OCI-LY7 (cell line): ENCODE data around the gene PRKCA. TPM values are rescaled to one million over a fixed set of nuclear protein-coding genes. Genes with fewer than 3 reads are reported as not detected.

Experiments used
- BruUV-seq: library from RNA; stranded (reverse); fragments of 400-500 nt; replicated peaks from 2 replicates; lab custom pipeline; 2021; lab: Mats Ljungman, UMichigan
- CTCF ChIA-PET: fragments of 300-600 bp; sonication (Branson Sonifier 250); formaldehyde crosslinking; loops from one replicate; lab custom pipeline; 2022; ENCODE audit warnings: antibody characterized with exemption; ENCODE audit not compliant: unreplicated experiment; lab: Charles Lee
- POLR2A ChIA-PET: fragments of 300-600 bp; sonication (Branson Sonifier 250); formaldehyde crosslinking; loops from one replicate; lab custom pipeline; 2022; ENCODE audit warnings: antibody characterized with exemption; lab: Charles Lee
- DNase-seq: peaks from one replicate; pipeline ENCODE4 v3.0.0-alpha.2; 2015; ENCODE audit warnings: low spot score
- H2AFZ ChIP-seq: fragments of 200-600 bp; sonication (generic), shearing (Covaris generic); 2 replicates; pipeline ENCODE4 v1.6.1; 2014; ENCODE audit warnings: mild to moderate bottlenecking, antibody characterized with exemption, low read length, moderate library complexity
- H3K27ac ChIP-seq: fragments of 200-600 bp; sonication (generic); 2 replicates; pipeline ENCODE4 v1.5.1; 2014; ENCODE audit warnings: mixed run types, low read depth, mild to moderate bottlenecking, moderate library complexity, low read length, inconsistent platforms; ENCODE audit not compliant: poor library complexity, severe bottlenecking
- H3K36me3 ChIP-seq: fragments of 200-600 bp; sonication (generic); 2 replicates; pipeline ENCODE4 v1.6.1; 2014; ENCODE audit warnings: mild to moderate bottlenecking, antibody characterized with exemption, low read length, moderate library complexity, mixed read lengths; ENCODE audit not compliant: insufficient read depth
- H3K4me1 ChIP-seq: fragments of 200-600 bp; sonication (generic); 2 replicates; pipeline ENCODE4 v1.5.1; 2014; ENCODE audit warnings: mild to moderate bottlenecking, low read length; ENCODE audit not compliant: insufficient read depth, poor library complexity, severe bottlenecking
- H3K4me2 ChIP-seq: fragments of 200-600 bp; sonication (generic); 2 replicates; pipeline ENCODE4 v1.6.1; 2014; ENCODE audit warnings: mild to moderate bottlenecking, low read length
- H3K4me3 ChIP-seq: fragments of 200-600 bp; sonication (generic); 2 replicates; pipeline ENCODE4 v1.5.1; 2014; ENCODE audit warnings: mild to moderate bottlenecking, low read depth, low read length; ENCODE audit not compliant: poor library complexity, severe bottlenecking
- H3K79me2 ChIP-seq: fragments of 200-600 bp; sonication (generic); 2 replicates; pipeline ENCODE4 v1.6.1; 2016; ENCODE audit warnings: low read depth, mild to moderate bottlenecking, low read length, moderate library complexity, mixed read lengths; ENCODE audit not compliant: insufficient read depth
- H3K9me2 ChIP-seq: fragments of 200-600 bp; sonication (generic); 2 replicates; pipeline ENCODE4 v1.6.1; 2016; ENCODE audit warnings: mild to moderate bottlenecking, low read length, mixed read lengths; ENCODE audit not compliant: insufficient read depth
- H3K9me3 ChIP-seq: fragments of 200-600 bp; sonication (generic); 2 replicates; pipeline ENCODE4 v1.6.1; 2014; ENCODE audit warnings: mild to moderate bottlenecking, mixed run types, low read length, mixed read lengths
- H4K20me1 ChIP-seq: fragments of 200-600 bp; sonication (generic); 2 replicates; pipeline ENCODE4 v1.6.1; 2014; ENCODE audit warnings: mild to moderate bottlenecking, antibody characterized with exemption, low read length, moderate library complexity, mixed read lengths; ENCODE audit not compliant: insufficient read depth
- EZH2phosphoT487 ChIP-seq: fragments of 200-600 bp; sonication (generic); IDR thresholded peaks from 2 replicates; pipeline ENCODE4 v1.6.1; 2018; ENCODE audit warnings: low read depth, borderline replicate concordance, mild to moderate bottlenecking, mixed run types, antibody characterized with exemption, low read length, moderate library complexity, mixed read lengths
- intact Hi-C: fragments of 100-400 bp; cut with micrococcal nuclease; formaldehyde crosslinking; loops from one replicate; pipeline ENCODE4 v1.10.0; 2022; ENCODE audit not compliant: unreplicated experiment
- total RNA-seq, 2 experiments: library from RNA; depleted of rRNA in 1 of 2; stranded (reverse); fragments of >200 nt in 1 of 2; shearing (Covaris generic) in 1 of 2; gene quantifications; 2 replicates each; pipeline ENCODE4 v1.2.3, GENCODE V29; 2014 to 2022
- TF ChIP-seq, protein P1 (sequence below): fragments of 200-600 bp; sonication (generic); conservative IDR thresholded peaks from 2 replicates; pipeline ENCODE4 v1.5.1; 2014; ENCODE audit warnings: mild to moderate bottlenecking, antibody characterized with exemption, low read length, moderate library complexity, mixed read lengths

Gene PRKCA
- total RNA-seq, 2 experiments from 2014 or later = 6.6 to 32.1 TPM

DNA sequence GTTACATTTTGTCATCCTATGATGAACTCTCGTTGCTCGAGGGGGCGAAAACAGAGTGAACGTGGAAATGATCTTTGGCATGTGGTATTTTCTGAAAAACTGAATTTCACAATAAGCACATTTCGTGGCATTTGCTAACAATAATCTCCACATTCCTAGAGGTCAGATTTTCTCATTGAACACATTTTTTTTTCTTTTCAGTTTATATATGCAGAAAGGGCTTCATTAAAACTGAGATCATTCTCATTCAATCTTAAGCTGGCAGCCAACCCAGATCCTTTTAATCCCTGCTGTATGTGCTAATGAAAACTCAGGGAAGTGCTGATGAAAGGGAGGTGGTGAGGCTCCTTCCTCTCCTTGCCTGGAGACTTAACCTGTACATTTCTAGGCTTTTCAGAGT, 52.6 kb downstream of the PRKCA start:
- intact Hi-C loops = no loop called here
- DNase-seq = no peak
- Histone ChIP-seq H2AFZ (no peak overlapping the region), H3K9me3 (no peaks in the 10 kb centered on the region), H3K4me2 (no peak overlapping the region), H3K4me1 (no peaks in the 10 kb centered on the region), H3K4me3 (no peak overlapping the region), H3K27ac (no peak overlapping the region), H4K20me1 (peaks cover 3% of the 10 kb centered on the region; the same call in 1 of the 2 replicates), H3K36me3 (no peaks in the 10 kb centered on the region), H3K9me2 (no peaks in the 10 kb centered on the region), H3K79me2 (no peaks in the 10 kb centered on the region)
- no TSS peak for BruUV-seq
- no peak for TF ChIP-seq EZH2phosphoT487
- CTCF ChIA-PET = no interaction called here
- POLR2A ChIA-PET = no interaction called here

DNA sequence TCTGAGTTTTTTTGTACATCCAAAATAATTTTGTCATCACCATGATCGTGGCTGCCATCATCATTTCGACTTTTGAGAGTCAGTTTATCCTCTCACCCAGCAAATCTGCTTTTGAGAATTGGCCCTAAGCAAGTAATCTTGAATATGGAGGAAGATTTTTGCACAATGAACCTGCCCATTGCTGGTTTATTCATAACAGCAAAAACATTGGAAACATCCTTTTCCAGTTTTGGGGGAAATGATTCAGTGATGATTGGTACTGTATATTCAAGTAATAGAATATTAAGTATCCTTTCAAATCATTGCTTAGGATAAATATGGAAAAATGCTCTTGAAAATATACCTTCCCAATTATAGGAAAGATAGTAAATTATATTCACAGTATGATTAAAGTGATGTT, 53.1 kb downstream of the PRKCA start:
- BruUV-seq = no TSS peak
- ChIA-PET POLR2A (no interaction called here), CTCF (no interaction called here)
- H3K4me3 ChIP-seq = no peak overlapping the region
- no peaks in the 10 kb centered on the region for H3K36me3 ChIP-seq
- no peaks in the 10 kb centered on the region for H3K9me2 ChIP-seq
- H3K4me2 ChIP-seq = no peak overlapping the region
- no peak overlapping the region for H3K27ac ChIP-seq
- intact Hi-C loops = no loop called here
- H3K4me1 ChIP-seq = no peaks in the 10 kb centered on the region
- H3K79me2 ChIP-seq = no peaks in the 10 kb centered on the region
- TF ChIP-seq EZH2phosphoT487 = no peak
- TF ChIP-seq, protein P1, sequence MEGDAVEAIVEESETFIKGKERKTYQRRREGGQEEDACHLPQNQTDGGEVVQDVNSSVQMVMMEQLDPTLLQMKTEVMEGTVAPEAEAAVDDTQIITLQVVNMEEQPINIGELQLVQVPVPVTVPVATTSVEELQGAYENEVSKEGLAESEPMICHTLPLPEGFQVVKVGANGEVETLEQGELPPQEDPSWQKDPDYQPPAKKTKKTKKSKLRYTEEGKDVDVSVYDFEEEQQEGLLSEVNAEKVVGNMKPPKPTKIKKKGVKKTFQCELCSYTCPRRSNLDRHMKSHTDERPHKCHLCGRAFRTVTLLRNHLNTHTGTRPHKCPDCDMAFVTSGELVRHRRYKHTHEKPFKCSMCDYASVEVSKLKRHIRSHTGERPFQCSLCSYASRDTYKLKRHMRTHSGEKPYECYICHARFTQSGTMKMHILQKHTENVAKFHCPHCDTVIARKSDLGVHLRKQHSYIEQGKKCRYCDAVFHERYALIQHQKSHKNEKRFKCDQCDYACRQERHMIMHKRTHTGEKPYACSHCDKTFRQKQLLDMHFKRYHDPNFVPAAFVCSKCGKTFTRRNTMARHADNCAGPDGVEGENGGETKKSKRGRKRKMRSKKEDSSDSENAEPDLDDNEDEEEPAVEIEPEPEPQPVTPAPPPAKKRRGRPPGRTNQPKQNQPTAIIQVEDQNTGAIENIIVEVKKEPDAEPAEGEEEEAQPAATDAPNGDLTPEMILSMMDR = no peak
- DNase-seq = no peak
- H4K20me1 ChIP-seq = peaks cover 3% of the 10 kb centered on the region; the same call in 1 of the 2 replicates
- no peaks in the 10 kb centered on the region for H3K9me3 ChIP-seq
- no peak overlapping the region for H2AFZ ChIP-seq

DNA sequence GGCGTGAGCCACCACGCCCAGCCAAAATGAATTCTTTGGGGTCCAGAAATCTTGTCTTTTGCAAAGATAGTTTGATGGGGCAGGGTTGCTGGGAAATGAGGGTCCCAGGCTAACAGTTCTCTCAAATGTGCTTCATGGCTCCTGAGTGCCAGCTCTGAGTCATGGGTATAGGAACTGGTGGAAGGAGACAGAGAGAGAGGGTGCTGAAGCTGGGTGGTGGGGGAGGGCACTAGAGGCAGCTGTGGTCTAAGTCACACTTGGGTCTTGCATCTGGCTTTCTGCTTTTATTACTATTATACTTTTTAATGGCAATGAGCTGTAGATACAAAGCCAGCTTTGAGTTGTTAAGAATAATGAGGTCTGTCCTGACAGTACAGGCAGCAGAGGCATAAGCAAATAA, 54.6 kb downstream of the PRKCA start:
- no peaks in the 10 kb centered on the region for H3K79me2 ChIP-seq
- POLR2A ChIA-PET = interaction anchor here (0.6 kb wide), 1 partner anchor 192 kb away, joined by 3 read pairs; no protein-coding TSS in a partner anchor
- intact Hi-C loops = no loop called here

More for the DNA sequence above, 54.6 kb downstream of the PRKCA start:
- Histone ChIP-seq H2AFZ (no peak overlapping the region), H3K4me1 (no peaks in the 10 kb centered on the region), H3K9me2 (no peaks in the 10 kb centered on the region), H3K36me3 (no peaks in the 10 kb centered on the region), H3K9me3 (no peaks in the 10 kb centered on the region), H3K4me3 (no peak overlapping the region), H3K4me2 (no peak overlapping the region), H4K20me1 (peaks cover 3% of the 10 kb centered on the region; the same call in 1 of the 2 replicates), H3K27ac (no peak overlapping the region)
- DNase-seq = no peak
- CTCF ChIA-PET = no interaction called here
- no TSS peak for BruUV-seq
- TF ChIP-seq, protein P1 = no peak
- TF ChIP-seq EZH2phosphoT487 = no peak
